GM23248 (cell line): ENCODE data around the gene CFAP20.

Experiments
- EZH2 ChIP-seq: fragments of 200-600 bp; sonication (generic); IDR thresholded peaks from 2 replicates; pipeline ENCODE4 v1.6.1; 2018; ENCODE audit warnings: antibody characterized with exemption, mild to moderate bottlenecking; ENCODE audit not compliant: insufficient read depth, poor library complexity, severe bottlenecking
- EZH2phosphoT487 ChIP-seq: fragments of 200-600 bp; sonication (generic); IDR thresholded peaks from 2 replicates; pipeline ENCODE4 v1.6.1; 2018; ENCODE audit warnings: antibody characterized with exemption, moderate library complexity, mild to moderate bottlenecking, low read depth; ENCODE audit not compliant: insufficient read depth

DNA sequence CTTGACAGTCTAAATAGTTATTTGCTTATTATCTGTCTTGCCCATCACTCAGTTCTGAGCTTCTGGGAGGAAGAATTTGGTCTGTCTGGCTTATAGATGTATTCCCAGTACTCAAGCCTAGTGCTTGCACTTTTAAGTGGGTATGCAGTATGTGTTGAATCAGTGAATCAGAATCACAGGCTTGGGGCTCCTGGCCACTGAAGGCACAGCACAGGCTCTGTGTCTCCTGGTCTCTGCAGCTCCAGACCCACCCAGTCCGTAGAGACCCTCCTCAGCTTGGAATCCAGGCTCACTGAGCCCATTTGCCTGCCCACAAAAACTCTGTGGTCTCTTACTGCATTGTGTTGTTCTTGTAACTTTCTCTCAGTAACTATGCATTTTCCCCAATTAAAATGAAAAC, 19.3 kb upstream of the CFAP20 start:
- no peak for TF ChIP-seq EZH2
- TF ChIP-seq EZH2phosphoT487: no peak
